GM10248 (cell line): ENCODE measurements around the gene RABL2A.
"Not testable (repeated sequence)": the region's sequence is repeated elsewhere in the genome, so short reads cannot be mapped to it uniquely, and the experiment has no call there.

Source experiments
- CTCF ChIA-PET: fragments of 300-600 bp; sonication (Branson Sonifier 250); formaldehyde crosslinking; extraction: SDS; loops from one replicate; lab custom pipeline; 2021; ENCODE audit warnings: antibody characterized with exemption; lab: Yijun Ruan, JAX
- POLR2A ChIA-PET: fragments of 350-650 bp; sonication (Branson Sonifier 250); formaldehyde crosslinking; extraction: SDS; loops from one replicate; lab custom pipeline; 2020; ENCODE audit warnings: antibody characterized with exemption; lab: Yijun Ruan, JAX
- DNase-seq: peaks from one replicate; pipeline ENCODE4 v3.0.0; 2012; ENCODE audit errors: extremely low spot score
- TF ChIP-seq, protein P1 (sequence below): IDR thresholded peaks from 2 replicates; pipeline ENCODE4 v1.5.1; 2012; ENCODE audit warnings: mild to moderate bottlenecking, low read depth; ENCODE audit errors: extremely low read depth, missing control alignments, control extremely low read depth

Gene RABL2A

DNA sequence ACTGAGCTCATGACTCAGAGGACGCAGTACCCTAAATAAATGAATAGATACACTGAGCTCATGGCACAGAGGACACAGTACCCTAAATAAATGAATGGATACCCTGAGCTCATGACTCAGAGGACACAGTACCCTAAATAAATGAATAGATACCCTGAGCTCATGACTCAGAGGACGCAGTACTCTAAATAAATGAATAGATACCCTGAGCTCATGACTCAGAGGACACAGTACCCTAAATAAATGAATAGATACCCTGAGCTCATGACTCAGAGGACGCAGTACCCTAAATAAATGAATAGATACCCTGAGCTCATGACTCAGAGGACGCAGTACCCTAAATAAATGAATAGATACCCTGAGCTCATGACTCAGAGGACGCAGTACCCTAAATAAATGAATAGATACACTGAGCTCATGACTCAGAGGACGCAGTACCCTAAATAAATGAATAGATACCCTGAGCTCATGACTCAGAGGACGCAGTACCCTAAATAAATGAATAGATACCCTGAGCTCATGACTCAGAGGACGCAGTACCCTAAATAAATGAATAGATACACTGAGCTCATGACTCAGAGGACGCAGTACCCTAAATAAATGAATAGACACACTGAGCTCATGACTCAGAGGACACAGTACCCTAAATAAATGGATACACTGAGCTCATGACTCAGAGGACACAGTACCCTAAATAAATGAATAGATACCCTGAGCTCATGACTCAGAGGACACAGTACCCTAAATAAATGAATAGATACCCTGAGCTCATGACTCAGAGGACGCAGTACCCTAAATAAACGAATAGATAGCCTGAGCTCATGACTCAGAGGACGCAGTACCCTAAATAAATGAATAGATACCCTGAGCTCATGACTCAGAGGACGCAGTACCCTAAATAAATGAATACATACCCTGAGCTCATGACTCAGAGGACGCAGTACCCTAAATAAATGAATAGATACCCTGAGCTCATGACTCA, 24.1 kb downstream of the RABL2A start:
- CTCF ChIA-PET, DNase-seq, POLR2A ChIA-PET: not testable (repeated sequence)

DNA sequence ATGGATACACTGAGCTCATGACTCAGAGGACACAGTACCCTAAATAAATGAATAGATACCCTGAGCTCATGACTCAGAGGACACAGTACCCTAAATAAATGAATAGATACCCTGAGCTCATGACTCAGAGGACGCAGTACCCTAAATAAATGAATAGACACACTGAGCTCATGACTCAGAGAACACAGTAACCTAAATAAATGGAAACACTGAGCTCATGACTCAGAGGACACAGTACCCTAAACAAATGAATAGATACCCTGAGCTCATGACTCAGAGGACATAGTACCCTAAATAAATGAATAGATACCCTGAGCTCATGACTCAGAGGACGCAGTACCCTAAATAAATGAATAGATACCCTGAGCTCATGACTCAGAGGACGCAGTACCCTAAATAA, 25.5 kb downstream of the RABL2A start:
- POLR2A ChIA-PET, CTCF ChIA-PET, DNase-seq: not testable (repeated sequence)

DNA sequence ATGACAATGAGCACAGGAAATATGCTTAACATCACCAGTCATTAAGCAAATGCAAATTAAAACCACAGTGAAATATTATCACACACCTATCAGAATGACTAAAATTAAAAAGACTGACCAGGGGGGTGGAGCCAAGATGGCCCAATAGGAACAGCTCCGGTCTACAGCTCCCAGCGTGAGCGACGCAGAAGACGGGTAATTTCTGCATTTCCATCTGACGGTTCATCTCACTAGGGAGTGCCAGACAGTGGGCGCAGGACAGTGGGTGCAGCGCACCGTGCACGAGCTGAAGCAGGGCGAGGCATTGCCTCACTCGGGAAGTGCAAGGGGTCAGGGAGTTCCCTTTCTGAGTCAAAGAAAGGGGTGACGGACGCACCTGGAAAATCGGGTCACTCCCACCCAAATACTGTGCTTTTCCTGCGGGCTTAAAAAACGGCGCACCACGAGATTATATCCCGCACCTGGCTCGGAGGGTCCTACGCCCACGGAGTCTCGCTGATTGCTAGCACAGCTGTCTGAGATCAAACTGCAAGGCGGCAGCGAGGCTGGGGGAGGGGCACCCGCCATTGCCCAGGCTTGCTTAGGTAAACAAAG, 29.1 kb downstream of the RABL2A start:
- CTCF ChIA-PET, result interaction anchor here (1.3 kb wide), 1 partner anchor 45 kb away, joined by 3 read pairs; no protein-coding TSS in a partner anchor
- DNase-seq, POLR2A ChIA-PET: not testable (repeated sequence)

DNA sequence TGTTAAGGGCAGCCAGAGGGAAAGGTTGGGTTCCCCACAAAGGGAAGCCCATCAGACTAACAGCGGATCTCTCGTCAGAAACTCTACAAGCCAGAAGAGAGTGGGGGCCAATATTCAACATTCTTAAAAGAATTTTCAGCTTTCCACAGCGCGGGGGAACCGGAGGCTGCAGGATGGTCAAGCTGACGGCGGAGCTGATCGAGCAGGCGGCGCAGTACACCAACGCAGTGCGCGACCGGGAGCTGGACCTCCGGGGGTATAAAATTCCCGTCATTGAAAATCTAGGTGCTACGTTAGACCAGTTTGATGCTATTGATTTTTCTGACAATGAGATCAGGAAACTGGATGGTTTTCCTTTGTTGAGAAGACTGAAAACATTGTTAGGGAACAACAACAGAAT, 30.7 kb downstream of the RABL2A start:
- POLR2A ChIA-PET, DNase-seq, CTCF ChIA-PET: not testable (repeated sequence)

DNA sequence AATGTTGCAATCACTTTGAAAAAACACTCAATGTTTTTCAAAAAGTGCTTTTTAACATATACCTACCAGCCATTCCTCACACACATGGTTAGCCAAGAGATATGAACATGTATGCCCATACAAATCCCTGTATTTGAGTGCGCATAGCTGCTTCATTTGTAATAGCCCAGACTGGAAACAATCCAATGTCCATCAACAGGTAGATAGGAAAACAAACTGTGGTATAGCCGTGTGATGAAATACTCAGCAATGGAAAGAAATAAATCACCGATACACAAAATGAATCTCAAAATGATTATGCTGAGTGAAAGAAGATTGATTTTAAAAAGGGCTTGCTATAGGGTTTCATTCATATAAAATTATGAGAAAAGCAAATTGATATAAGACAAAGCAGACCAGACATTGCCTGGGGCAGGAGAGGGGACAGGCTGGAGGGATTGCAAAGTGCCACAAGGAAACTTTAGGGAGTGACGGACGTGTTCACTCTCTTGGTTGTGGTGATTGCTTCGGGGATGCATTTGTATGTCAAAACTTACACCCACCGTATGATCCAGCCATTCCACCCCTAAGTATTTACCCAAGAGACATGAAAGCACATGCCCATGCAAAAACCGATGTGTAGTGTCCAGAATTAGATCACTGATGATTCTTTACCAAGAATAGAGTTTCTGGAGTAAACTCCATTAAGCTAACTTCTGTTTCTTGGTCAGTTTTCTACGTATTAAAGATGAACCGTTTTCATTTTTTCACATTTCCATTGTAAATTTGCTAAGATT, 36.4 kb downstream of the RABL2A start:
- CTCF ChIA-PET, DNase-seq, POLR2A ChIA-PET: not testable (repeated sequence)

DNA sequence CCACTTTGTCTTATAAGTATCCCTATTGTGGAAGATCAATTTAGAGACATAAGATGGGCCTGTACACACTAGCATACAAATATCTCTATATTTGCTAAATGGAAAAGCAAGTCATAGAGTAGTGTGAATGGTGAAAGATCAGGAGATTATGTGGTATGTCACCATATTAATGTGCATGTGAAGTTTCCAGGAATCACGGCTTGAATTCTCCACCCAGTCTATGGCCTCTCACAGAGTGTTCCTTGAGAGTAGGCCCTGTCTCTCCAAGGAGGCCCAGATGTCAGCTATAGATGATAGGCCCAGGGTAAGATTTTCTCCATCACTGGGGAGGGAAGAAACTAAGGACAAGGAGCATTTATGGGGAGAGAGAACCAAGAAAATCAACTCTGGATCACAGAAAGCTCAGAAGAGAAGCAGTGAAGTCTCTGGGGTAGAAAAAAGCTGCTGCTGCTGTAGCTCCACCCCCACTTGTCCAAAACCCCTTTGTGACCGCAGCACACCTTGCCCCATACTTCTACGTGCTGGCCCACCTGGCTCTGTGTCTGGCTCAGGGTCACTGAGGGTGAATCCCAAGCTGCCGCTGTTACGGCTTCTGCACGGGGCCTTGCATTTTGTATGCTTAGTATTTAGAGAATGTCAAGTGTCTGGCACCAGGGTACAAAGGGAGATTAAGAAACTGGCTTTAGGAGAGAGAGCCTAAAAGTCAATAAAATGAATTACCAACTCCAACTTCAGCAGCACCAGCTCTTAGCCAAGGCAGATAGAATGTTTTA, 37.9 kb downstream of the RABL2A start:
- POLR2A ChIA-PET, DNase-seq: not testable (repeated sequence)
- CTCF ChIA-PET, result interaction anchor here (1.1 to 1.2 kb wide), 2 partner anchors 13 to 35 kb away, joined by 3 read pairs; no protein-coding TSS in a partner anchor

DNA sequence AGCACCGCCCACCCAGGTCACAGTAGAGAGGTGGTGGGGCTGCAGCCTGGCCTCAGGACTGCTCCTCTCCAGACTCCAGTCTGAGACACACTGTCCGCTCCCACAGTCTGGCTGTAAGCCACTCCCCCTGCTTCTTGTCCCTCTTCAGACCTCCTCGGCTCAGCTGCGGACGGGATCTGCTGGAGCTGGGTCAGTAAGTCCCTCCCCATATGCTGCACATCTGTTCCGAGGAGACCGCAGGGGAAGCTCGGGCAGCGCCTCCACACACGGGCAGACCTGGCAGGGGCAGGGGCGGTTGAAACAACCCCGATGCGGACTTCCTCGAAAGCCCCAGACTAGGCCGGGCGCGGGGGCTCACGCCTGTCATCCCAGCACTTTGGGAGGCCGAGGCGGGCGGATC, 41.9 kb downstream of the RABL2A start:
- POLR2A ChIA-PET, DNase-seq, CTCF ChIA-PET: not testable (repeated sequence)

DNA sequence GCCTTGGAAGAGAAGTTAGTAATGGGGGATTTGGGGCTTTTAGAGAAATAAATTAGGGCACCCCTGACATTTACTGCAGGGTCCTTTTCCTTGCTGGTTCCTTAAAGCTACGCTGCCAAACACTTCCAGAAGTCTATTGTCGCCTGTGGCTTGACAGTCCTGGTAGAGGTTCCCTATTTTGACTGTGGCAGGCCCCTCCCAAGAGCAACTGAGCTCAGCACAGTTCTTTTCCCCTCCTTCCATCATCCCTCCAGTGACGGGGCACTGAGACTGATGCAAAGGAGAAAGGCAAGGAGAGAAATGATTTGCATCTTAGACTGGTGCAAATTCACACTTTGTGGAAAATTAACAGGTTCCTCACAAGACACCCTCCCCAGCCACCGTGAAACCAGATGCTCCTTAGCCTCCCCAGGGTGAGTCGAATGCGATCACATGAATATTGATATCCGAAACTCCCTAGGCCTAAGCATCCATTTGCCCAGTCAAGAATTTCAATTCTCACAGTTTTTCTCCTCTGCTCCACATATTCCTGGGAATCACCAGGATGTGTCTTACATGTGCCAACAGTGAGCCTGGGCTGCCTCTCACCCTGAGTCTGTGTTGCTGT, 45.4 kb downstream of the RABL2A start:
- CTCF ChIA-PET, result interaction anchor here (0.6 kb wide), 1 partner anchor 12 kb away, joined by 3 read pairs; no protein-coding TSS in a partner anchor
- POLR2A ChIA-PET, result no interaction called here
- no peak for DNase-seq
- TF ChIP-seq, protein P1, sequence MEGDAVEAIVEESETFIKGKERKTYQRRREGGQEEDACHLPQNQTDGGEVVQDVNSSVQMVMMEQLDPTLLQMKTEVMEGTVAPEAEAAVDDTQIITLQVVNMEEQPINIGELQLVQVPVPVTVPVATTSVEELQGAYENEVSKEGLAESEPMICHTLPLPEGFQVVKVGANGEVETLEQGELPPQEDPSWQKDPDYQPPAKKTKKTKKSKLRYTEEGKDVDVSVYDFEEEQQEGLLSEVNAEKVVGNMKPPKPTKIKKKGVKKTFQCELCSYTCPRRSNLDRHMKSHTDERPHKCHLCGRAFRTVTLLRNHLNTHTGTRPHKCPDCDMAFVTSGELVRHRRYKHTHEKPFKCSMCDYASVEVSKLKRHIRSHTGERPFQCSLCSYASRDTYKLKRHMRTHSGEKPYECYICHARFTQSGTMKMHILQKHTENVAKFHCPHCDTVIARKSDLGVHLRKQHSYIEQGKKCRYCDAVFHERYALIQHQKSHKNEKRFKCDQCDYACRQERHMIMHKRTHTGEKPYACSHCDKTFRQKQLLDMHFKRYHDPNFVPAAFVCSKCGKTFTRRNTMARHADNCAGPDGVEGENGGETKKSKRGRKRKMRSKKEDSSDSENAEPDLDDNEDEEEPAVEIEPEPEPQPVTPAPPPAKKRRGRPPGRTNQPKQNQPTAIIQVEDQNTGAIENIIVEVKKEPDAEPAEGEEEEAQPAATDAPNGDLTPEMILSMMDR, result no peak

DNA sequence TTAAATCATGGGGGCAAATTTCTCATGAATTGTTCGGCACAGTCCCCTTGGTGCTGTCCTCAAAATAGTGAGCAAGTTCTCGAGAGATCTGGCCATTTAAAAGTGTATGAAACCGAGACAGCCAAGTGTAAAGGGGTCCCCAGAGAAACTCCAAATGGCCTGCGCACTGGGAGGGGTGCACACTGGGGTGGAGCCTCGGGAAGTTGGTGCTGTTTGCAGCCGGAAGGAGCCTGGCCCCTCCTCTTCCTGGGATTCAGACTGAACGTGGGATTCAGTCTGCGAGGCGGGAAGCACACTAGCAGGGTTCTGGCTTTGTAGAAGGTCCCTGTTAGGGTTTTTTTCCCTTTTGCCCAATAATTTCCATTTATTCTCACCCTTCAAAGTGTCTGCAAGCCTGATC, 48.8 kb downstream of the RABL2A start:
- TF ChIP-seq, protein P1, result no peak
- ChIA-PET POLR2A (no interaction called here), CTCF (interaction anchor here (1.2 to 2.0 kb wide), 4 partner anchors 11 to 72 kb away, joined by 3 to 8 read pairs (median 6); no protein-coding TSS in a partner anchor)
- DNase-seq, result no peak
